ENCODE measurements around the gene MYO1A.
A peak's percentile ranks its signal among the peaks of the same experiment; 100 is the strongest.

Gene MYO1A

GRCh38 chr12:57094208-57095160 is 44.6 kb upstream of the MYO1A start:
- H3K4me3 ChIP-seq (ENCODE audit: low read length), result no peak overlapping the region
- no peak for TF ChIP-seq CTCF (conservative IDR thresholded peaks at IDR 0.05; ENCODE audit: low read depth, low read length)
- no peak for DNase-seq (ENCODE audit: low read depth)

- TF ChIP-seq CTCF (conservative IDR thresholded peaks at IDR 0.05; ENCODE audit: low read depth, low read length), result peak; percentile 73
- no peak for DNase-seq (ENCODE audit: low read depth)
- no peak overlapping the region for H3K4me3 ChIP-seq (ENCODE audit: low read length)
Measured at GRCh38 chr12:57093415-57094207, 43.7 kb upstream of the MYO1A start.

GRCh38 chr12:57092876-57093414 is 43.0 kb upstream of the MYO1A start:
- TF ChIP-seq CTCF (conservative IDR thresholded peaks at IDR 0.05; ENCODE audit: low read depth, low read length), result no peak
- H3K4me3 ChIP-seq (ENCODE audit: low read length), result no peak overlapping the region
- no peak for DNase-seq (ENCODE audit: low read depth)

GRCh38 chr12:57092529-57092862 is 42.6 kb upstream of the MYO1A start:
- H3K4me3 ChIP-seq (ENCODE audit: low read length), result no peak overlapping the region
- DNase-seq (ENCODE audit: low read depth), result no peak
- no peak for TF ChIP-seq CTCF (conservative IDR thresholded peaks at IDR 0.05; ENCODE audit: low read depth, low read length)

- no peak for DNase-seq (ENCODE audit: low read depth)
- no peak overlapping the region for H3K4me3 ChIP-seq (ENCODE audit: low read length)
- no peak for TF ChIP-seq CTCF (conservative IDR thresholded peaks at IDR 0.05; ENCODE audit: low read depth, low read length)
Measured at GRCh38 chr12:57091638-57092528, 42.0 kb upstream of the MYO1A start.

GRCh38 chr12:57090924-57091637 is 41.2 kb upstream of the MYO1A start:
- peak; percentile 14 for TF ChIP-seq CTCF (conservative IDR thresholded peaks at IDR 0.05; ENCODE audit: low read depth, low read length)
- H3K4me3 ChIP-seq (ENCODE audit: low read length), result peak overlapping the region; percentile 87
- no peak for DNase-seq (ENCODE audit: low read depth)
